GM18858 (cell line): Measurements from ENCODE around the gene ALG14.
"Not testable (repeated sequence)": the region's sequence is repeated elsewhere in the genome, so short reads cannot be mapped to it uniquely, and the experiment has no call there.

Source experiments
- ATAC-seq: cut with Tn5 transposase; IDR thresholded peaks from one replicate; pipeline ENCODE4 v1.9.1; 2021; ENCODE audit not compliant: unreplicated experiment

The ALG14 gene

GRCh38 chr1:94958081-94958480 is 114.7 kb downstream of the ALG14 start:
- no peak for ATAC-seq

GRCh38 chr1:94955767-94956632 is 116.8 kb downstream of the ALG14 start:
- no peak for ATAC-seq

- ATAC-seq = no peak
These were observed 118.2 kb downstream of the ALG14 start for GRCh38 chr1:94954263-94955220.

GRCh38 chr1:94953746-94954145 is 119.0 kb downstream of the ALG14 start:
- no peak for ATAC-seq

GRCh38 chr1:94953107-94953506 is 119.6 kb downstream of the ALG14 start:
- ATAC-seq = no peak

GRCh38 chr1:94952539-94952938 is 120.2 kb downstream of the ALG14 start:
- no peak for ATAC-seq

- no peak for ATAC-seq
These were observed 121.1 kb downstream of the ALG14 start for GRCh38 chr1:94951509-94952208.

GRCh38 chr1:94951046-94951445 is 121.7 kb downstream of the ALG14 start:
- no peak for ATAC-seq

- no peak for ATAC-seq
These were observed 122.8 kb downstream of the ALG14 start for GRCh38 chr1:94949681-94950661.

GRCh38 chr1:94947437-94947836 is 125.3 kb downstream of the ALG14 start:
- no peak for ATAC-seq

GRCh38 chr1:94946886-94947285 is 125.9 kb downstream of the ALG14 start:
- ATAC-seq = no peak

- ATAC-seq = no peak
These were observed 130.3 kb downstream of the ALG14 start for GRCh38 chr1:94942171-94943128.

- not testable (repeated sequence) for ATAC-seq
These were observed 131.3 kb downstream of the ALG14 start for GRCh38 chr1:94941480-94941879.

- ATAC-seq = no peak
These were observed 132.0 kb downstream of the ALG14 start for GRCh38 chr1:94940738-94941137.

GRCh38 chr1:94937820-94938219 is 134.9 kb downstream of the ALG14 start:
- ATAC-seq = no peak

- ATAC-seq = no peak
These were observed 135.7 kb downstream of the ALG14 start for GRCh38 chr1:94936861-94937620.

GRCh38 chr1:94935476-94935875 is 137.3 kb downstream of the ALG14 start:
- ATAC-seq = no peak

GRCh38 chr1:94935034-94935433 is 137.7 kb downstream of the ALG14 start:
- ATAC-seq = no peak
